ENCODE results near the gene IGFBP2.

Gene IGFBP2

GRCh38 chr2:216678813-216679657, 45.8 kb downstream of the IGFBP2 start:
- POLR2A ChIA-PET = no interaction called here
- CTCF ChIA-PET = interaction anchor here (0.6 kb wide), 1 partner anchor 332 kb away, joined by 3 read pairs; no protein-coding TSS in a partner anchor
- no peak for DNase-seq (ENCODE audit: extremely low spot score)
- TF ChIP-seq ELF4 (IDR thresholded peaks at IDR 0.05) = no peak
- no peak for TF ChIP-seq ARNT (IDR thresholded peaks at IDR 0.05)
- TF ChIP-seq LEF1 (IDR thresholded peaks at IDR 0.05; ENCODE audit: borderline replicate concordance) = no peak
- no peak for TF ChIP-seq FOXM1 (IDR thresholded peaks at IDR 0.05; ENCODE audit: borderline replicate concordance)
- no peak for TF ChIP-seq SP1 (IDR thresholded peaks at IDR 0.05)
- no peak for TF ChIP-seq HDGF (IDR thresholded peaks at IDR 0.05; ENCODE audit: borderline replicate concordance)
- TF ChIP-seq BHLHE40 (IDR thresholded peaks at IDR 0.05; ENCODE audit: borderline replicate concordance) = no peak
- no peak for TF ChIP-seq PKNOX1 (IDR thresholded peaks at IDR 0.05)
- no peak for TF ChIP-seq TARDBP (IDR thresholded peaks at IDR 0.05)
- no peak for TF ChIP-seq FOXA1 (IDR thresholded peaks at IDR 0.05)
- no peak for TF ChIP-seq L3MBTL2 (conservative IDR thresholded peaks at IDR 0.05)
- no peak for TF ChIP-seq FOXK2 (IDR thresholded peaks at IDR 0.05)
- no peak for TF ChIP-seq NFRKB (IDR thresholded peaks at IDR 0.05)
- TF ChIP-seq SUZ12 (IDR thresholded peaks at IDR 0.05) = no peak
- TF ChIP-seq CTBP1 (IDR thresholded peaks at IDR 0.05; ENCODE audit: borderline replicate concordance) = no peak
- TF ChIP-seq ZNF384 (IDR thresholded peaks at IDR 0.05) = no peak

GRCh38 chr2:216679658-216680024, 46.4 kb downstream of the IGFBP2 start:
- CTCF ChIA-PET = interaction anchor here (0.6 kb wide), 1 partner anchor 331 kb away, joined by 3 read pairs; no protein-coding TSS in a partner anchor
- DNase-seq (ENCODE audit: extremely low spot score) = no peak
- TF ChIP-seq SP1 (IDR thresholded peaks at IDR 0.05) = no peak
- TF ChIP-seq SUZ12 (IDR thresholded peaks at IDR 0.05) = no peak
- no peak for TF ChIP-seq PKNOX1 (IDR thresholded peaks at IDR 0.05)
- TF ChIP-seq BHLHE40 (IDR thresholded peaks at IDR 0.05; ENCODE audit: borderline replicate concordance) = no peak
- no peak for TF ChIP-seq TARDBP (IDR thresholded peaks at IDR 0.05)
- no peak for TF ChIP-seq NFRKB (IDR thresholded peaks at IDR 0.05)
- no peak for TF ChIP-seq ZNF384 (IDR thresholded peaks at IDR 0.05)
- TF ChIP-seq FOXA1 (IDR thresholded peaks at IDR 0.05) = no peak
- TF ChIP-seq L3MBTL2 (conservative IDR thresholded peaks at IDR 0.05) = no peak
- POLR2A ChIA-PET = no interaction called here

GRCh38 chr2:216680951-216681629, 47.9 kb downstream of the IGFBP2 start:
- CTCF ChIA-PET = interaction anchor here (0.6 to 1.2 kb wide), 3 partner anchors 185 to 1075 kb away, joined by 3 read pairs; no protein-coding TSS in a partner anchor
- POLR2A ChIA-PET = no interaction called here
- no peak for DNase-seq (ENCODE audit: extremely low spot score)
- TF ChIP-seq SUZ12 (IDR thresholded peaks at IDR 0.05) = no peak
- no peak for TF ChIP-seq LEF1 (IDR thresholded peaks at IDR 0.05; ENCODE audit: borderline replicate concordance)
- TF ChIP-seq PKNOX1 (IDR thresholded peaks at IDR 0.05) = no peak
- no peak for TF ChIP-seq FOXM1 (IDR thresholded peaks at IDR 0.05; ENCODE audit: borderline replicate concordance)
- no peak for TF ChIP-seq ARNT (IDR thresholded peaks at IDR 0.05)
- no peak for TF ChIP-seq NFRKB (IDR thresholded peaks at IDR 0.05)
- TF ChIP-seq FOXA1 (IDR thresholded peaks at IDR 0.05) = no peak
- TF ChIP-seq HDGF (IDR thresholded peaks at IDR 0.05; ENCODE audit: borderline replicate concordance) = no peak
- no peak for TF ChIP-seq BHLHE40 (IDR thresholded peaks at IDR 0.05; ENCODE audit: borderline replicate concordance)
- TF ChIP-seq ZNF384 (IDR thresholded peaks at IDR 0.05) = no peak
- TF ChIP-seq SP1 (IDR thresholded peaks at IDR 0.05) = no peak
- TF ChIP-seq L3MBTL2 (conservative IDR thresholded peaks at IDR 0.05) = no peak
- TF ChIP-seq FOXK2 (IDR thresholded peaks at IDR 0.05) = no peak
- no peak for TF ChIP-seq CTBP1 (IDR thresholded peaks at IDR 0.05; ENCODE audit: borderline replicate concordance)
- TF ChIP-seq ELF4 (IDR thresholded peaks at IDR 0.05) = no peak
- no peak for TF ChIP-seq TARDBP (IDR thresholded peaks at IDR 0.05)

GRCh38 chr2:216681683-216682082, 48.5 kb downstream of the IGFBP2 start:
- TF ChIP-seq BHLHE40 (IDR thresholded peaks at IDR 0.05; ENCODE audit: borderline replicate concordance) (no peak), FOXA1 (IDR thresholded peaks at IDR 0.05) (no peak), NFRKB (IDR thresholded peaks at IDR 0.05) (no peak), ELF4 (IDR thresholded peaks at IDR 0.05) (no peak), SP1 (IDR thresholded peaks at IDR 0.05) (no peak), LEF1 (IDR thresholded peaks at IDR 0.05; ENCODE audit: borderline replicate concordance) (no peak), SUZ12 (IDR thresholded peaks at IDR 0.05) (no peak), HDGF (IDR thresholded peaks at IDR 0.05; ENCODE audit: borderline replicate concordance) (no peak), L3MBTL2 (conservative IDR thresholded peaks at IDR 0.05) (no peak), ZNF384 (IDR thresholded peaks at IDR 0.05) (no peak), TARDBP (IDR thresholded peaks at IDR 0.05) (no peak), FOXM1 (IDR thresholded peaks at IDR 0.05; ENCODE audit: borderline replicate concordance) (no peak), CTBP1 (IDR thresholded peaks at IDR 0.05; ENCODE audit: borderline replicate concordance) (no peak), PKNOX1 (IDR thresholded peaks at IDR 0.05) (no peak), ARNT (IDR thresholded peaks at IDR 0.05) (no peak)
- CTCF ChIA-PET = interaction anchor here (0.5 to 1.2 kb wide), 7 partner anchors 8 to 1075 kb away, joined by 3 to 6 read pairs (median 3); no protein-coding TSS in a partner anchor
- POLR2A ChIA-PET = no interaction called here
- no peak for DNase-seq (ENCODE audit: extremely low spot score)

All from HEK293T (cell line).